GM12878 (cell line): ENCODE results near the gene TEAD4. TPM values are rescaled to one million over a fixed set of nuclear protein-coding genes. Genes with fewer than 3 reads are reported as not detected.

Experiments used
- ATAC-seq: fragments of 200-7000 bp; cut with Tn5 transposase; 3 replicates; pipeline ENCODE4 v1.9.1; 2020; ENCODE audit warnings: mild to moderate bottlenecking, moderate library complexity
- BruUV-seq: library from RNA; stranded (reverse); fragments of 400-500 nt; replicated peaks from 2 replicates; lab custom pipeline; 2021; lab: Mats Ljungman, UMichigan
- CTCF ChIA-PET: fragments of 300-600 bp; sonication (Branson Sonifier 250); formaldehyde crosslinking; extraction: SDS; loops from one replicate; lab custom pipeline; 2021; ENCODE audit warnings: inconsistent platforms; lab: Yijun Ruan, JAX
- POLR2A ChIA-PET: fragments of 350-600 bp; formaldehyde crosslinking; extraction: SDS; loops from one replicate; lab custom pipeline; 2021; ENCODE audit warnings: inconsistent platforms; lab: Charles Lee
- RAD21 ChIA-PET: fragments of 300-600 bp; sonication (Branson Sonifier 250); formaldehyde crosslinking; loops from one replicate; lab custom pipeline; 2023; ENCODE audit warnings: antibody characterized with exemption; ENCODE audit not compliant: unreplicated experiment; lab: Charles Lee
- SMC1A ChIA-PET: fragments of 300-600 bp; sonication (Branson Sonifier 250); formaldehyde crosslinking; loops from one replicate; lab custom pipeline; 2023; ENCODE audit not compliant: unreplicated experiment, uncharacterized antibody; lab: Charles Lee
- DNase-seq: peaks from one replicate; pipeline ENCODE4 v3.0.0-alpha.2; 2011; ENCODE audit warnings: low read depth, low spot score
- FAIRE-seq: peaks from 3 replicates; lab custom pipeline; 2011; peaks lifted over from hg19 to GRCh38; lab: Jason Lieb, UNC
- H2AFZ ChIP-seq: 2 replicates; pipeline ENCODE4 v1.6.0; 2011; ENCODE audit warnings: low read depth, low read length, control low read depth; ENCODE audit not compliant: control insufficient read depth
- H3K27ac ChIP-seq: 2 replicates; pipeline ENCODE4 v1.5.1; 2011; ENCODE audit warnings: control low read depth; ENCODE audit not compliant: control insufficient read depth, insufficient read depth
- H3K27me3 ChIP-seq, 2 experiments: replicated peaks in 1 of 2; 2 replicates each; pipeline versions ENCODE4 v1.6.0 to v1.6.1; 2011; ENCODE audit warnings: low read length in 1 of 2; ENCODE audit not compliant: control insufficient read depth in 2 of 2, insufficient read depth in 2 of 2
- H3K36me3 ChIP-seq, 2 experiments: 2 replicates each; pipeline ENCODE4 v1.5.1; 2011; ENCODE audit warnings: low read length in 1 of 2; ENCODE audit not compliant: control insufficient read depth in 2 of 2, insufficient read depth in 2 of 2
- H3K4me1 ChIP-seq: 2 replicates; pipeline ENCODE4 v1.6.1; 2011; ENCODE audit warnings: mild to moderate bottlenecking, low read length, moderate library complexity, mixed read lengths; ENCODE audit not compliant: control insufficient read depth, insufficient read depth
- H3K4me2 ChIP-seq: 2 replicates; pipeline ENCODE4 v1.6.0; 2011; ENCODE audit warnings: control low read depth; ENCODE audit not compliant: control insufficient read depth, insufficient read depth
- H3K4me3 ChIP-seq: fragments of 200-600 bp; sonication (generic); 2 replicates; pipeline ENCODE4 v1.5.1; 2016
- H3K79me2 ChIP-seq: 2 replicates; pipeline ENCODE4 v1.6.0; 2011; ENCODE audit warnings: low read length; ENCODE audit not compliant: control insufficient read depth, insufficient read depth
- H3K9ac ChIP-seq: 2 replicates; pipeline ENCODE4 v1.8.0; 2011; ENCODE audit warnings: low read length, control low read depth, mixed read lengths; ENCODE audit not compliant: control insufficient read depth, insufficient read depth
- H3K9me3 ChIP-seq: replicated peaks from 3 replicates; pipeline ENCODE4 v1.5.1; 2011; ENCODE audit warnings: mild to moderate bottlenecking, low read length; ENCODE audit not compliant: control insufficient read depth, insufficient read depth
- H4K20me1 ChIP-seq: 2 replicates; pipeline ENCODE4 v1.6.0; 2011; ENCODE audit not compliant: control insufficient read depth, insufficient read depth
- CBX3 ChIP-seq: fragments of 200-600 bp; sonication (generic); IDR thresholded peaks from 2 replicates; pipeline ENCODE4 v1.6.1; 2016; ENCODE audit warnings: low read depth, borderline replicate concordance
- HDAC6 ChIP-seq: fragments of 200-600 bp; sonication (generic); IDR thresholded peaks from one replicate; pipeline ENCODE4 v1.8.0; 2017; ENCODE audit warnings: antibody characterized with exemption; ENCODE audit not compliant: unreplicated experiment
- POLR2A ChIP-seq: IDR thresholded peaks from 2 replicates; pipeline ENCODE4 v1.6.1; 2011; ENCODE audit warnings: low read depth, mild to moderate bottlenecking, low read length
- RFX5 ChIP-seq: IDR thresholded peaks from 2 replicates; pipeline ENCODE4 v1.6.1; 2011; ENCODE audit warnings: low read depth, low read length, improper control_type of control experiment
- SIX5 ChIP-seq: IDR thresholded peaks from 2 replicates; pipeline ENCODE4 v1.6.1; 2011; ENCODE audit warnings: mild to moderate bottlenecking, low read depth, low read length, moderate library complexity; ENCODE audit not compliant: severe bottlenecking
- SREBF1 ChIP-seq: IDR thresholded peaks from 2 replicates; pipeline ENCODE4 v1.6.1; 2012; ENCODE audit warnings: mild to moderate bottlenecking, low read length
- TAF1 ChIP-seq: IDR thresholded peaks from 2 replicates; pipeline ENCODE4 v1.6.1; 2011; ENCODE audit warnings: mild to moderate bottlenecking, low read depth, low read length, borderline replicate concordance
- TCF3 ChIP-seq: IDR thresholded peaks from 2 replicates; pipeline ENCODE4 v1.6.1; 2012; ENCODE audit warnings: low read depth, mild to moderate bottlenecking, low read length, borderline replicate concordance; ENCODE audit not compliant: insufficient read depth
- TCF7 ChIP-seq: IDR thresholded peaks from 2 replicates; pipeline ENCODE4 v1.6.1; 2014; ENCODE audit warnings: antibody characterized with exemption, borderline replicate concordance
- ZNF207 ChIP-seq: fragments of 450-650 bp; IDR thresholded peaks from 2 replicates; pipeline ENCODE4 v1.6.1; 2014; ENCODE audit warnings: antibody characterized with exemption, mild to moderate bottlenecking, borderline replicate concordance
- ZNF24 ChIP-seq: fragments of 450-650 bp; IDR thresholded peaks from 2 replicates; pipeline ENCODE4 v1.6.1; 2017; ENCODE audit warnings: antibody characterized with exemption, mild to moderate bottlenecking
- WGBS: methylation state at CpG from one replicate; pipeline ENCODE4 v1.1.6; 2016; ENCODE audit warnings: low lambda C conversion rate; ENCODE audit not compliant: insufficient replicate concordance, insufficient coverage; ENCODE audit errors: missing lambda C conversion rate; 5-methylcytosine and 5-hydroxymethylcytosine counted together
- in situ Hi-C: fragments of 300-500 bp; cut with MboI; formaldehyde crosslinking; loops from 9 replicates; pipeline ENCODE4 v1.14.3; 2018; ENCODE audit warnings: mixed read lengths
- intact Hi-C: fragments of 100-400 bp; cut with micrococcal nuclease; formaldehyde crosslinking; loops from one replicate; pipeline ENCODE4 v1.14.2; 2022; ENCODE audit not compliant: unreplicated experiment
- polyA plus RNA-seq, 11 experiments: library from polyadenylated mRNA; depleted of rRNA in 4 of 11; unstranded in 6 of 11; stranded (reverse) in 5 of 11; fragments of >200 nt; fragmentation: Nextera tagmentation in 4 of 11; fragmentation: Illumina TruSeq in 1 of 11; extraction: Ambion mirVana in 4 of 11; extraction: Trizol in 1 of 11; gene quantifications; 1 replicate in 1 of 11; 2 replicates in 10 of 11; pipeline versions ENCODE4 v1.2.1 to v1.2.3, GENCODE V29; 2011 to 2016; ENCODE audit warnings: inconsistent platforms in 2 of 11, missing spikeins in 2 of 11, low read depth in 1 of 11
- total RNA-seq, 4 experiments: library from RNA; depleted of rRNA in 3 of 4; stranded (reverse); fragments of >200 nt in 3 of 4; fragmentation: Illumina TruSeq in 1 of 4; extraction: Trizol in 1 of 4; gene quantifications; 2 replicates each; pipeline versions ENCODE4 v1.2.1 to v1.2.3, GENCODE V29; 2013 to 2021
- TF ChIP-seq, protein P1 (sequence below): fragments of 450-650 bp; IDR thresholded peaks from 2 replicates; pipeline ENCODE4 v1.6.1; 2017; ENCODE audit warnings: antibody characterized with exemption, mild to moderate bottlenecking, moderate library complexity
- TF ChIP-seq, protein P2 (sequence below): IDR thresholded peaks from 2 replicates; pipeline ENCODE4 v1.6.1; 2012; ENCODE audit warnings: mild to moderate bottlenecking, low read depth, low read length
- TF ChIP-seq, protein P3 (sequence below): IDR thresholded peaks from 2 replicates; pipeline ENCODE4 v1.6.1; 2011; ENCODE audit warnings: low read depth, low read length, improper control_type of control experiment, borderline replicate concordance

TEAD4 gene
- total and polyA plus RNA-seq, 10 of the 15 experiments (the other 5 are each of a cell fraction or from before 2014, with no cell fraction given), result 0.04 to 0.68 (median 0.31) TPM; not detected in 4

DNA sequence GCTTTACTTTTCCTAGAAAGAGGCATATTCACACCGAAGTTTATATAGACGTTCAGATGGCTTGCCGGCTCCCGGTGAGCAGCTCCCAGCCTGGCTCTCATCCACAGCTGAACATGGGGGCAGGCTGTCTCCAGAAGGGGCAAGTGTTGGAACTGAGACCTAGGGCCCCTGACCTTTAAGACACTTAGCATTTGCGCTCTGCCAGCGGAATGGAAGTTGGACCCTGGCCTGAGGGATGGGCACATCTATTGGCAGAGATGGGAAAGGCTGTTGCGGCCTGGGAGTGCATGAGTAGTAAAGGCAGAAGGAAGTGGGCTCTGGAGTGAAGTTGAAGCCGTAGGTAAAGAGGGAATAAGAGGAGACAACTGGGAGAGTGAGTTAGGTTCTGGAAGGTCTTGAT, 63.8 kb downstream of the TEAD4 start:
- ChIA-PET SMC1A (no interaction called here), RAD21 (no interaction called here), CTCF (no interaction called here), POLR2A (no interaction called here)
- Histone ChIP-seq H3K79me2 (no peaks in the 10 kb centered on the region), H3K4me1 (no peaks in the 10 kb centered on the region), H3K4me3 (no peak overlapping the region), H4K20me1 (no peaks in the 10 kb centered on the region), H3K27ac (no peak overlapping the region), H2AFZ (no peak overlapping the region), H3K27me3 (no peaks in the 10 kb centered on the region), H3K9ac (no peak overlapping the region), H3K36me3 (no peaks in the 10 kb centered on the region), H3K4me2 (no peak overlapping the region), H3K9me3 (no peaks in the 10 kb centered on the region)
- no TSS peak for BruUV-seq
- WGBS, result 75% methylated on average over 8 of the region's 8 CpGs
- in situ Hi-C loops, result no loop called here
- intact Hi-C loops, result no loop called here
- TF ChIP-seq, protein P1, sequence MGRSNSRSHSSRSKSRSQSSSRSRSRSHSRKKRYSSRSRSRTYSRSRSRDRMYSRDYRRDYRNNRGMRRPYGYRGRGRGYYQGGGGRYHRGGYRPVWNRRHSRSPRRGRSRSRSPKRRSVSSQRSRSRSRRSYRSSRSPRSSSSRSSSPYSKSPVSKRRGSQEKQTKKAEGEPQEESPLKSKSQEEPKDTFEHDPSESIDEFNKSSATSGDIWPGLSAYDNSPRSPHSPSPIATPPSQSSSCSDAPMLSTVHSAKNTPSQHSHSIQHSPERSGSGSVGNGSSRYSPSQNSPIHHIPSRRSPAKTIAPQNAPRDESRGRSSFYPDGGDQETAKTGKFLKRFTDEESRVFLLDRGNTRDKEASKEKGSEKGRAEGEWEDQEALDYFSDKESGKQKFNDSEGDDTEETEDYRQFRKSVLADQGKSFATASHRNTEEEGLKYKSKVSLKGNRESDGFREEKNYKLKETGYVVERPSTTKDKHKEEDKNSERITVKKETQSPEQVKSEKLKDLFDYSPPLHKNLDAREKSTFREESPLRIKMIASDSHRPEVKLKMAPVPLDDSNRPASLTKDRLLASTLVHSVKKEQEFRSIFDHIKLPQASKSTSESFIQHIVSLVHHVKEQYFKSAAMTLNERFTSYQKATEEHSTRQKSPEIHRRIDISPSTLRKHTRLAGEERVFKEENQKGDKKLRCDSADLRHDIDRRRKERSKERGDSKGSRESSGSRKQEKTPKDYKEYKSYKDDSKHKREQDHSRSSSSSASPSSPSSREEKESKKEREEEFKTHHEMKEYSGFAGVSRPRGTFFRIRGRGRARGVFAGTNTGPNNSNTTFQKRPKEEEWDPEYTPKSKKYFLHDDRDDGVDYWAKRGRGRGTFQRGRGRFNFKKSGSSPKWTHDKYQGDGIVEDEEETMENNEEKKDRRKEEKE, result no peak
- no peak for TF ChIP-seq CBX3
- TF ChIP-seq SIX5, result no peak
- no peak for TF ChIP-seq ZNF207
- TF ChIP-seq RFX5, result no peak
- no peak for TF ChIP-seq HDAC6
- no peak for TF ChIP-seq SREBF1
- no peak for TF ChIP-seq POLR2A
- no peak for TF ChIP-seq TAF1
- TF ChIP-seq TCF7, result no peak
- TF ChIP-seq ZNF24, result no peak
- no peak for TF ChIP-seq TCF3
- TF ChIP-seq, protein P2, sequence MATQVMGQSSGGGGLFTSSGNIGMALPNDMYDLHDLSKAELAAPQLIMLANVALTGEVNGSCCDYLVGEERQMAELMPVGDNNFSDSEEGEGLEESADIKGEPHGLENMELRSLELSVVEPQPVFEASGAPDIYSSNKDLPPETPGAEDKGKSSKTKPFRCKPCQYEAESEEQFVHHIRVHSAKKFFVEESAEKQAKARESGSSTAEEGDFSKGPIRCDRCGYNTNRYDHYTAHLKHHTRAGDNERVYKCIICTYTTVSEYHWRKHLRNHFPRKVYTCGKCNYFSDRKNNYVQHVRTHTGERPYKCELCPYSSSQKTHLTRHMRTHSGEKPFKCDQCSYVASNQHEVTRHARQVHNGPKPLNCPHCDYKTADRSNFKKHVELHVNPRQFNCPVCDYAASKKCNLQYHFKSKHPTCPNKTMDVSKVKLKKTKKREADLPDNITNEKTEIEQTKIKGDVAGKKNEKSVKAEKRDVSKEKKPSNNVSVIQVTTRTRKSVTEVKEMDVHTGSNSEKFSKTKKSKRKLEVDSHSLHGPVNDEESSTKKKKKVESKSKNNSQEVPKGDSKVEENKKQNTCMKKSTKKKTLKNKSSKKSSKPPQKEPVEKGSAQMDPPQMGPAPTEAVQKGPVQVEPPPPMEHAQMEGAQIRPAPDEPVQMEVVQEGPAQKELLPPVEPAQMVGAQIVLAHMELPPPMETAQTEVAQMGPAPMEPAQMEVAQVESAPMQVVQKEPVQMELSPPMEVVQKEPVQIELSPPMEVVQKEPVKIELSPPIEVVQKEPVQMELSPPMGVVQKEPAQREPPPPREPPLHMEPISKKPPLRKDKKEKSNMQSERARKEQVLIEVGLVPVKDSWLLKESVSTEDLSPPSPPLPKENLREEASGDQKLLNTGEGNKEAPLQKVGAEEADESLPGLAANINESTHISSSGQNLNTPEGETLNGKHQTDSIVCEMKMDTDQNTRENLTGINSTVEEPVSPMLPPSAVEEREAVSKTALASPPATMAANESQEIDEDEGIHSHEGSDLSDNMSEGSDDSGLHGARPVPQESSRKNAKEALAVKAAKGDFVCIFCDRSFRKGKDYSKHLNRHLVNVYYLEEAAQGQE, result no peak
- TF ChIP-seq, protein P3, sequence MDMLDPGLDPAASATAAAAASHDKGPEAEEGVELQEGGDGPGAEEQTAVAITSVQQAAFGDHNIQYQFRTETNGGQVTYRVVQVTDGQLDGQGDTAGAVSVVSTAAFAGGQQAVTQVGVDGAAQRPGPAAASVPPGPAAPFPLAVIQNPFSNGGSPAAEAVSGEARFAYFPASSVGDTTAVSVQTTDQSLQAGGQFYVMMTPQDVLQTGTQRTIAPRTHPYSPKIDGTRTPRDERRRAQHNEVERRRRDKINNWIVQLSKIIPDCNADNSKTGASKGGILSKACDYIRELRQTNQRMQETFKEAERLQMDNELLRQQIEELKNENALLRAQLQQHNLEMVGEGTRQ, result no peak
- DNase-seq, result no peak
- no peak for FAIRE-seq
- no peak for ATAC-seq
